Medulla oblongata (tissue), 1 donor: Measurements from ENCODE around the gene ECEL1.

Experiments
- DNase-seq: peaks from one replicate; pipeline ENCODE4 v3.0.0-alpha.2; 2015; ENCODE audit errors: extremely low spot score

Gene ECEL1

DNA sequence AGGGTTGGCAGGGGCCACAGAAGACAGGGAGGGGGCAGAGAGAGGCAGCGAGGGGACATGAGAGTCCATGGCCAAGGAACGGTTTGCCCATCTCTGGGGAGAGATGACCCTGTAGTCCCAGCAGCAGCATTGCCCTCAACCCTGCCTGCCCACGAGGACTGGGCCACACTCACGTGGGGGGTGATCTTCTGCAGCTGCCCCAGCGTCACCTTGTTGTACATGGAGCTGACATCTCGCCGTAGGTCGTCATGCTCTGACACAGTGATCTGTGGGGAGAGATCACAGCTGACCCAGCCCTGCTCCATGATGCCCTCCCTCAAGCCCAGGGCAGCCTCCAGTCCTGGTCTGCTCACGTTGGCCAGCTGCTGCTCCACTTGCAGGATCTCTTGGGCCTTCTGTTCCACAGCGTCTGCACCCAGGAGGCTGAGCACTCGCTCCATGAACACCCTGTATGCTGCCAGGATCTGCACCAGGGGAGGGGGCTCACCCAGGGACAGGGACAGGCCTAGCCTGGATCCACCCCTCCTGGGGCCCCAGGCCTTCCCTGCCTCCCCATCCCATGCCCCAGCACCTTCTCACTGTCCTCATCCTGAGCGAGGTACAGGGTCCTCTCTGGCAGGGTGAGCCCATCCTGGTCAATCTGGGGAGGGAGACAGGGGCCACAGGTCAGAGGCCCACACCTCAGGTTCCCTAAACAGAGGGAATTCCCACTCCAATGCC, 2.8 kb downstream of the ECEL1 start:
- no peak for DNase-seq

DNA sequence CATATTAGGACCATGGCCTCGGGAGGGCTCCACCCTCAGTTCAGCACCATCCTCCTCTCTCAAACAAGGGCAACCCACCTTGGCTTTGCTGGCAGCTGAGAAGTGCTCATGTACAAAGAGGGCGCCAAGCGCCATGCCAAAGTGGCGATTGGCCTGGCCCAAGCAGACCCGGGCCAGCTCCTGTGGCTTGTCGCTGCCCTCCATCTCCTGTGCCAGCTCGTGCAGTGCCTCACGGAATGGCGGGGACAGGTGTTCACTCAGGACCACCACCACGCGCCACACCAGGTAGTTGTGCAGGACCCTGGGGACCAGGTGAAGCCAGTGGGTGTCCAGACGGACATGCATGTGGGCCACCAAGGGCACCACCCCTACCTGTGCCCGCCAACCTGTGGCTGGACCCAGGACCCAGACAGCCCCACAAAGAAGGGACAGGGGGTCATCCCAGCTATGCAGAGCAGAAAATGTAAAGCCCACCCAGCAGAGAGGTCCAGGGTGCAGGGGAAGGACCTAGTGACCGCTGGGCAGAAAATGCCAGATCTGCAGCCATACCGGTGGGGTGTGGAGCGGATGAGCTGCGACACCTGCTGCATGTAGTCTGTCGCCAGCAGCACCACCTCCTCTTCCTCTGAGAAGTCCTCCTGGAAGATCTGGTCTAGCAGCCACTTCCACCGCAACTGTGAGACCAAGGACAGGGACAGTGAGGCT, 3.6 kb downstream of the ECEL1 start:
- DNase-seq, result no peak

DNA sequence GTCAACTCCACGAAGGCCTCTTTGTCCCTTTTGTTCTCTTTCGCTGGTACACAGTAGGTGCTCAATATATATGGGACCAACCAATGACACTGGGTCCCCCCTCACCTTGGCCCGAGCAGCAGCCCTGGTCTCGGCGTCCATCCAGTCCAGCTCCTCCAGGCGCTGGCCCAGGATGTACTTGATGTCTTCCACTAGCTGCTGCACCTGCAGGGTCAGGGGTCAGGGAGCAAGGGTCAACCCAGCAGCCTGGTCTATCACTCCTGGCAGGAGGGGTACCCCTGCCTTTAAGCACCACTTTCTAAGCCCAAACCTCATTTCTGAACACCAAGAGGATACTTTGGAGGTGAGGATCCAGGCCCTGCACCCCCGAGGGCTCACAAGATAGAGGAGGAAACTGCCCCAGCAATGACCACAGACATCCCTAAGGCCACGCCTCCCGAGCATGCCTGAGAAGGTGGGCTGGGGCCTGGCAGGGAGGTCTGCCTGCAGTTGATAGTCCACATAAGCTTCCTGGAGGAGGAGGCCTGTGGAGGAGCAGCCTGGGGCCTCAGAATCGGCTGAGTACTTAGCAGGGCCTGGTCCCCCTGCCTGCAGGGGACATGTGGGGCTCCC, 4.2 kb downstream of the ECEL1 start:
- no peak for DNase-seq

DNA sequence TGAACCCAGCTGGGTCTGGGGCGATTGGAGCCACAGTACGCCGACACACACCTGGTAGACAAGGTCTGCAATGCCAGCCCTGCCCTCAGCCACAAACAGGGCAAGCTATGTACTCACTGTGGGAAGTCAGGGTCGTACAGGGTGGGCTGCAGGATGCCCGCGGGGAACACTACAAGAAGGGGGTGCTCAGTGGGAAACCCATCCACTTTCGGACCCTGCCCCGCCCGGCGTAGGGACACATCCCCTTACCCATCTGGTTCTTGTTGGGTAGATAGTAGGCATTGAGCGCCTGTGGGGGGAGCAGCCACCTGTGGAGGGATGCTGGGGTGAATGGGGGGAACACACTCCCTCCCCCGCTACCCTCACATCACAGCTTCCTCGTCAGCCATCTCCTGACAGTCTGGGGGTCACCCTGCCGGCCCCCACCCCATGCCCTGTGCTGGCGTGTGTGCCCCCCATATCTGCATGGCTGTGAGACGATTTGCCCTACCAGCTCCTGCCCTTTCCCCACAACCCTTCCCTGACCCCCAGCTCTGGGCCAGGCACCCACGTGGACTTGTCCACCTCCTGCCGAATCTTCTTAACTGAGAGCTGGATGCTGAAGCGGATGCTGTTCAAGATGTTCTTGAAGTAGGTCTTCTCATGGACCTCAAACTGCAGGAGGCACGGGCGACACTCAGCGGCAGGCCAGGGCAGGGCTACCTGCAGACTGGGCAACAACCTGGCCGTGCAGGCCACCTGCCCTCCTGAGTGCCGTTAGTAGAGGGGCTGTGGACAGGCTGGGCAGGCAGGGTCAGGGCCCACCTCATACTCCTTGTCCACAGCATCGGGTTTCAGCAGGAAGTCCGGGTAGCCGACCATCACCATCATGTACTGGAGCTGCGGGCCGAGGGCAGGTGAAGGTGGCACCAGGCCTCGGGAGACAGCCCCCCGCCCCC, 5.1 kb downstream of the ECEL1 start:
- no peak for DNase-seq

DNA sequence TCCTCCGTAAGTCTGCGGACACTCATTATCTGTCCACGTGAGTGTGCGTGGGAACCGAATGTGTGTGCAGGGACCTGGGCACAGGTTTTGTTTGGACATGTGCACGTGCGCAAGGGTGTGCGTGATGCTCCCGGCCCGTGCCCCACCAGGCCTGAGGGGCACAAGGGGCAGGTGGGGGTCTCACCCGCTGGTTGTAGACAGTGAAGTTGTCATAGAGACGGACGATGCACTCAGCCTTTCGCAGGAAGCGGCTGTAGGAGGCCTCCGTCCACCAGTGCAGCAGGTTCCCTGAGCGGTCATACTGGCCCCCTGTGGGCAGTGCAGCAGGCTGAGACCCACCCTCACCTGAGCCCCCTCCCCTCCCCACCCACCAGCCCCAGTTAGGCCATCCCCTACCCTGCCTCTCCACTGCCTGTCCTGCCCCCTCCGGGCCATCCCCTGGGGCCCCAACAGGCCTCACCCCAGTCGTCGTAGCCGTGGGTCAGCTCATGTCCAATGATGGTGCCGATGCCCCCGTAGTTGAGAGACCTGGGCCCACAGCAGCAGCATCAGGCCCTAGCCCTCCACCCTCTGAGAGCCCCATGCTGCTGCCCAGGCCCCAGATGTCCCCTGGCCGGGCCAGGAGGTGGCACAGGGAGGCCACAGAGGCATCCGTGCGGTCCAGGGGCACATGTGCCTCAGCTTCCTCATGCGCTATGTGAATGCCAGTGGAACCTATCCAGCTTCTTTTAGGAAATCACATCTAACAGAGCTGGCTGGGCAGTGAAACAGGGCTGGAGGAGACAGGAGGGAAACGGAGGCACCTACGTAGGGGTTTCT, 6.1 kb downstream of the ECEL1 start:
- no peak for DNase-seq

DNA sequence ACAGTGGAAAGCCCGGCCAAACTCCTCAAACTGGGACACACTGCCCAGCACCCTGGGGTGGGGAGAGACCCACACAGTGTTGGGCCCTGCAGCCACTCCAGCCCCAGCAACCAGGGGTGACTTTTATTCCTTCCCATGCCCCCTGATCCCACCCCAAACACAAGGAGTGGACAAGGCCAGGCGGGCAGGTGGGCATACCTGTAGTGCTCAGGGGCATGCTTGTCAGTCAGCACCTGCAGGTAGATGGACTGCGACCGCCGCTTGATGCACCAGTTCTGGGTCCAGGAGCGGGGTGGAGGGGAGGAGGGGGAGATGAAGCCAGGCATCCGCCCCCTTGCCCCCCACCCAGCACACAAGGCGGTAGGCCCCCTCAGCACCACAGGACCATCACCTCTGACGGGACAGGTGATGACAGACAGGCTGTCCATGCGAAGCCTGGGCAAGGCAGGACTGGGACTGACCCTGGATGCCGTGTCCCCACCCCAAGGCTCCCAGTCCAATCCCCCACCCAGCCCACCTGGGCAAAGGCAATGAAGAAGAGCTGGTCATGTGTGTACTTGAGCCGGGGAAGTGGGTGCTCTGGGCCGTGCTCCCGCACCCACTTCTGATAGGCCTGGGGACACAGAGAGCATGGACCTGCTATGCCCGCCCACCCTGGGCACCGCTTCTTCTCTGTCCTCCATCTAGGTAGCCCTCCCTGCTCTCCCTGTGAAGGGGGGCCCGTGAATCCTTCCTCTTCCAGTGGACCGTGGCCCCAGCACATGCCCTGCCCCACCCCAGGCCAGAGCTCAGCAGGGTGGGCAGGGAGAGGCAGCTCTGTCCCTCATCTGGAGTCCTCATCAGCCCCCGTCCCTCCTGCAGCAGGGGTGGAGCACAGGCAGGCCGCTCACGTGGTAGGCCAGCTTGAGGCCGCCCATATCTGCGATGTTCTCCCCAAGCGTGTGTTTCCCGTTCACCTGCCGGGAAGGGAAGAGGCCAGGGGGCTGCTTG, 7.1 kb downstream of the ECEL1 start:
- no peak for DNase-seq

DNA sequence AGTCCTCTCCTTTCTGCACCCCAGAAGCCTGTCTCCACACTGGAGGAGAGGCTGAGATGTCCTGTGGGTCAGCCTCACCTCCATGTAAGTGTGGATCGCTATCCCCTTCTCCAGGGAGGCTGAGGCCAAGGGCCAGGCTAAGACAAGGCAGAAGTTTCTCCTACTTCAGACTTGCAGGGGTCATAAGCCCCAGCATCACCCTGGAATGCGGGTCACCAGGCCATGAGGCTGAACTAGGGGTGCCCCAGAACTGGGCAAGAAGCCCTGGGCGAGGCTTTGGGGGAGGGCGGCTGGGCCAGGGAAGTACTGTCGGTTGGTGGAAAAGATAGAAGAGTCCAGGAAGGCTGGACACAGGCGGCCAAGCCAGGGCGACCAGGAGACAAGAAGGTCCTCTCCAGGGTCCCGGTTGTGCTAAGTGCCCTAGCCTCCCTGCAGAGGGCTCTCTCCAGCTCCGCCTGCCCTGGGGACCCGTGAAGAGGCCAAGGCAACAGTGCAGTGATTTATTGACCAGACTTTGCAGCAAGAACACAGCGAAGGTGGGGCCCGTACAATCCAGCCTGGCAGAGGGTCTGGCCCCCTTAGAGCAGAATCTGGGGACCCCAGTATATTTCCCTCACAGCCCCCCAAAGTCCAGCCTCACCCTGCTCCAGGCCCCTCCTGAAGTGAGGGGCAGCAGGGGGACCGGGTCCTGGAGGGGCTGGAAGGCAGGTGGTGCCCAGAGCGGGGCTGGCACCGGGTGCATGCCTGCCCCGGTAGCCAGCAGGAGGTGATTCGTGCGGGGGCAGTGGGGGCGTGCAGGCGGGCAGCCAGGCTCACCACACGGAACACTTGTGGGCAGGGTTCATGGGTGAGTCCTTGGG, 8.1 kb downstream of the ECEL1 start:
- DNase-seq, result no peak

DNA sequence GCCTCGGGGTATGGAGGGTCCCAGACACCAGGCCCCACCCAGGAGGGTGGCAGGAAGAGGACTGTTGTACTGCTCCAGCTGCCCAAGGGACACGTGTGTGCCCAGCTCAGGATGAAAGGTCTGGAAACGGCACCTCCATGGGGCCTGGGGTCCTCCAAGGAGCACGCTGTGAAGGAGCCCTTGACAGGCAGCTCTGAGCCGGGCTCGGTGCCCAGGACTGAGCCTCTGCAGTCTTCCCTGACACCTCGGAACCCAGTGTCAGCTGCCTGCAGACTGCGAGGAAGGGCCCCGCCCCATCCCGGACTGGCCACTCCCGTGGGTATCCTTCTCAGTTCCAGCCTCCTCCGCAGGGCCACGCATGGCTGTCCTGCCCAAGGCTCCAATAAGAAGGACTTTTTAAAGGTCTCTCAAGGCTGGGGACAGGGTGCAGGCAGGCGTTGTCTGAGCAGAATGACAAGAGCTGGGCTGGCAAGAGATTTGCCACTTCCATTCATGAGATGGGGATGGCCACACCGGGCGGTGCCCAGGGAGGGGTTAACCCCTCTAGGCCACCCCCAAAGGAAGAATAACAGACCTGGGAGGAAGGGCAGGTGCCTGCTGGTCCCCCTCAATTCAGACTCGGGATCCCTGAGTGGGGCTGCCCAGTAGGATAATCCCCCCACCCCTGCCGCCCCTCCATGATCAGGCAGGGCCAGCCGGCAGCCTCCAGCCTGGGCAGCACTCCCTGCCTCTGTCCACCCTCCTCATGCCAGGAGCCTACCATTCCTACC, 8.9 kb downstream of the ECEL1 start:
- no peak for DNase-seq

DNA sequence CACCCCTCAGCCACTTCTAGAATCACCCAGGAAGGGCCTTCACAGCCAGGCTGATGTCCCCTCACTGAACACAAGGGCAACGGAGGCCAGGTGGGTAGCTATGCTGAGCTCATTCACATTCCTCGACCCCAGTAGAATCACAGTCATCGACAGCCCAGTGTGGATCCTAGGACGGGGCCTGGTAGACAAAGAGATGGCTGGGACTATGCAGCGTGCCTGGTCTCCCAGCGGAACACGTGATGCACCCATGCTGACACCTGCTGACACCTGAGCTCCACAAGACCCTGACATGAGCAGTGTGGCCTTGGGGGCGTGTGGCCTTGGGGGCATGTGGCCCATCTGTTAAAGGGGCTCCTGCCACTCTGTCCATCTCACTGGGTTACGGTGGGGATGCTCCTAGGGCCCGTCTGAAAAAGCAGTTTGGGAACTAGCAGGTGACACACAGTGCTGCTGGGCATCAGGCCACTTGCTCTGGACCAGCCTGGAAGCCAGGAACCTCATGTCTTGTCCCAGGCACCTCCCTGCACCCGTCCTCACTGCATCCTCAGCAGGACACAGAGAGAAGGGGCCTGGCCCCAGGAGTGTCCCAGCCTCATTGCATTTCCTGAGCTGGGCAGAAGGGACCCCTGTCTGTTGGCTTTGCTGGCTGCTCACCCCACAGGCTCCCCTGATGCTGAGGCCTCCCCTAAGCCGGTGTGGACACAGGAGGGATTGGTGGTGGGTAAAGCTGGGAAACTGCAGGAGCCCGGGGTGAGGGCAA, 9.7 kb downstream of the ECEL1 start:
- DNase-seq, result no peak

DNA sequence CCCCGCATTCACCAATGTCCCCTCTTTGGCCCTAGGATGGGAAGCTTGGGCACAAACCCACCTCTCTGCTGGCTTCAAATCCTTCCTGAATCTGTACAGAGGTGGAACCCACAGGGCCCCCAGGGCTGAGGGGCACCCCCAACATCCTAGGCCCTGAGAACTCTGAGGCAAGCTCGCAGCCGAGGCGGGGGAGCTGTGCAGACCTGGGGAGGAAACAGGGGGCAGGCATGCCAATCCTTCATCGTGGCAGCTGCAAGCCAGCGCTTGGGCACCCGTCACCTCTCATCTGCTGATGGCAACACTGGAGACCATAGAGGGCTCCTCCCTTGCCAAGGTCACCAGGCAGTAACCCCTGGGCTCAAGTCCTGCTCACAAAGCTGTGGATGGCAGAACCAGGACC, 10.8 kb downstream of the ECEL1 start:
- DNase-seq, result no peak

DNA sequence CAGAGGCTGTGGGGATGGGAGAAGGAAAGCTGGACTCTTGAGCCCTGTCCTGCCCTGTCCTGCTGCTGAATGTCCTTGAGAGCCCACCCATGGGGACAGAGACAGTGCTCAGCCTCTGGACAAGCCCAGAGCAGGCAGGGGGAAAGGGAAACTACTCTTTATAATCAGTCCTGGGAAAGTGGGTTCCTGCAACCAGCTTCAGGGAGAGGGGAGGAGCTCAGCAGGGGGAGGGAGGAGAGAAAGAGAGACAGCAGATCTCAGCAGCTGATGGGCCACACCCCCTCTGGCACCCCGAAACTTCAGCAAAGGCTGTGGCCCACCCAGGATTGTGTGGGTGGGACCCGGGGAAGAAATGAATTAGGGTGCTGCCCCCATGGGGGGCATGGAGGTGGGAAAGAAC, 11.6 kb downstream of the ECEL1 start:
- DNase-seq, result no peak

DNA sequence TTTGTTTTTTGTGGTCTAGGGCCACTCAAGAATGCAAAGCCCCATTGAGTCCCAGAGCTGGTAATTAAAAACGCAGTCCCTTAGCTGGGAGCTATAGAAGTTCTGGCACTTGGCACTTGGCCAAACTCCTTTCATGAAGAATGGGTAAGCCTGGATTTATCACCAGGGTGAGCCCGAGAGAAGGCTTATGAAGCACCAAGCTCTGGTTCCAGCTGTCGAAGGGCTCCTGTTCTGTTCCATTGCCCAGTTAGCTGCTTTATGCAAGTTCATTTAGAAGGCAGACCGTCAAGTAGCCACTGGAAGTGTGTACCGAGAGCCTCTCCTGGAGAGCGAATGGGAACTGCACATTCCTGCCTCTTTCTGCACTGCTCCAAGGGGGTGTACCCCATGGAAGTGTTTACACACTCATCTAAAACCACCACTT, 14.2 kb downstream of the ECEL1 start:
- peak; percentile 4 for DNase-seq

DNA sequence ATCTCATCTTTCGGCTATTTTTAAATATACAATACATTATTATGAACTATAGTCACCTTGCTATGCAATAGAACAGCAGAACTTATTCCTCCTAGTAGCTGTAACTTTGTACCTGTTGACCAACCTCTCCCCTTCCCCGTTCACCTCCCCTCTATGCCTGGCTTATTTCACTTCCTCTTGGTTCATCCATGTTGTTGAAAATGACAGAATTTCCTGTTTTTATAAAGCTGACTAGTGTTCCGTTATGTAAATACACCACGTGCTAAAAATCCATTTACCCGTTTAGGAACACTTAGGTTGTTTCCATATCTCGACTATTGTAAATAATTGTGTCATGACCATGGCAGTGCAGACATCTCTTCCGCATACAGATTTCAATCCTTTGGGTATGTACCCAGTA, 21.4 kb downstream of the ECEL1 start:
- no peak for DNase-seq

DNA sequence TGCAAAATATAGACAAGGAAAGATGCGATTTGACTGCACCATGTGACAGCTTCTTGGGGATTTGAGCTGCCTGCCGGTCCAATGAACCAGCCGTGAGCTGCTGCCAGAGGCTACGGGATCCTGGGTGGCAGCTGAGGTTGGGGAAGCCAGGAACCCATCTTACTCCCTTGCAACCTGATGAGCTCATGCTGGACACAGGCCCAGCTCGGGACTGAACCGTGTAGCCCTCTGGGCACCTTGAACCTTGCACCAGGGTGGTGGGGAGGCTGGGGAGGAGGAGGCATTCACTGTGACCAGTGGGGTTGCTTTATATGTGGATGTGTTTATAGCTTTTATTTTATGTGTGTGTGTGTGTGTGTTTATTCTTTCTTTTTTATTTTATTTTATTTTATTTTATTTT, 22.6 kb downstream of the ECEL1 start:
- DNase-seq, result no peak

DNA sequence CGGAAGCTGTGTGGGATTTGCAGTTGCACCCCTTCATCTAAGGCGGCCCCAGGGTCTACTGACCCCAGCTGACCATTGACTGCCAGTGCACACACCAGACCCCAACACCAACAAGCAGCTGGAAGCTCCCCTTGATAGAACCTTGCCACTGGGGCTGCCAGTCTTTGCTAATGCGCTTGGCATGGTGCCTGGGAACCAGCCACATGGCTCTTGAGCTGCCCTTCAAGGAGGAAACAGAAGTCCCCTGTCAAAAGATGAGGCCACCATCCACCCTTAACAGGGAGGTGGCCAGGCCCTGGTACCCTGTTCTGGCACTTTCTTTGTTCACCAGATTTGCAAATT, 23.1 kb downstream of the ECEL1 start:
- DNase-seq, result no peak

DNA sequence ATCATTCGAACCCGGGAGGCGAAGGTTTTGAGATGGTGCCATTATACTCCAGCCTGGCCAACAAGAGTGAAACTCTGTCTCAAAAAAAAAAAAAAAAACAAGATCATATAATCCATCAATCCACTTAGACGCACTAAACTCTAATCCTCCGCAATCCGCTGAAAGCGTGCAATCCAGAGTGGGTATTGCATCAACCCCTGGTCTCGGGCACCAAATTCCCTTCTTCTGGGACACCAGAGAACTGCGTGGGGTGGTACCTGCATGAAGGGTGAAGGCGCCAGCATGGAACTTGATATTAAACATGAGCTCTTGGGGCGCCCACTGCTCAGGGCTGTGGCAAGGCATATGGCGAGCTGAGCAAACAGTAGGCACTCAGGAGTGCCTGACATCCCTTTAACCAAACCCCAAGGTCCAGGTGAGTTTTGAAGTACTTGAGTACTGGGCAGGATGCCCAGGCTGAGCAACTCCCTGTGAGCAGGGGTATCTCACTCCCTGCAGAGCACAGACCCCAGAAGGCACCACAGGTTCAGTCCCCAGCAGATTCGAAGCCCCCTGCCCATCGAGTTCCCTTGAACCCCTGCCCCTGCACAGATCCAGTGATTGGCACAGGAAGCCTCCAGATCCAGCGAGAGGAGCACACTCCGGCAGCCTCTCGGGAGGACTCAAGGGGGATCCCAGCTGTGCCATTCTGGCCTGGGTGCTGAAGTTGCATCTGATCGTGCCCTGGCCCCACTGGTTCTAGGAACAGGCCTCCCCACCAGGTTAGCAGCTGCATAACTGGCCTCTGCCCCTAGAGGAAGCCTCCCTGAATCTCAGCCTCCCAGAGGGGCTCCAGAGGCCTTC, 23.7 kb downstream of the ECEL1 start:
- no peak for DNase-seq

DNA sequence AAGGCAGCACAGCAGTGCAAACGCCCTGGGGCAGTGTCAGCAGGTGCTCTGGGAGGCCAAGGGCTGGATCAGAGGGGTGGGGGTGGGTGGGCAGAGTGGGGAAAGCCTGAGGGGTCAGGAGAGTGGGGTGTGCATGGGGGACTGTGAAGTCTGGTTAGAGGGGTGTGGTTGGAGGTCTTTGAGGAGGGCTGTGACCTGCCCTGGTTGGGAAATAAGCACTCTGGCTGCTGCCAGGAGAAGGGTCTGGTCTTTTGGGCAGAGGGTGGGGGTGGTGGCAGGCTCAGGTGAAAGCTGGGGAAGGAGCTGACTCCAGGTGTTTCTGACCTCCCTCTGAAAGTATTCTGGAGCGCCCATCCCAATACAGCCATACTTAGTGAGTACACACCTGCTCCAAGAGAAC, 27.5 kb downstream of the ECEL1 start:
- DNase-seq, result no peak
